ENCODE data around the gene METTL18.
"Not testable (repeated sequence)": the region's sequence is repeated elsewhere in the genome, so short reads cannot be mapped to it uniquely, and the experiment has no call there.

Gene METTL18

GRCh38 chr1:169794530-169795416 lies at the start of gene METTL18:
TSS of gene METTL18 (minus strand) at chr1:169794907. CDS start at chr1:169793695, 1,212 bp downstream.
- DNase-seq = peak; percentile 83

- DNase-seq = no peak
Observed at GRCh38 chr1:169838942-169839341, 44.2 kb upstream of the METTL18 start.

GRCh38 chr1:169836198-169836597 lies 41.5 kb upstream of the METTL18 start:
- no peak for DNase-seq

- no peak for DNase-seq
Observed at GRCh38 chr1:169835647-169836046, 40.9 kb upstream of the METTL18 start.

- no peak for DNase-seq
Observed at GRCh38 chr1:169834869-169835268, 40.2 kb upstream of the METTL18 start.

GRCh38 chr1:169833179-169833901 lies 38.6 kb upstream of the METTL18 start:
- DNase-seq = no peak

- DNase-seq = no peak
Observed at GRCh38 chr1:169829671-169830070, 35.0 kb upstream of the METTL18 start.

- DNase-seq = no peak
Observed at GRCh38 chr1:169824153-169824552, 29.4 kb upstream of the METTL18 start.

- DNase-seq = no peak
Observed at GRCh38 chr1:169821500-169821899, 26.8 kb upstream of the METTL18 start.

GRCh38 chr1:169816617-169817016 lies 21.9 kb upstream of the METTL18 start:
- no peak for DNase-seq

GRCh38 chr1:169814265-169814664 lies 19.6 kb upstream of the METTL18 start:
- no peak for DNase-seq

- DNase-seq = no peak
Observed at GRCh38 chr1:169812131-169812530, 17.4 kb upstream of the METTL18 start.

GRCh38 chr1:169811418-169812035 lies 16.8 kb upstream of the METTL18 start:
- not testable (repeated sequence) for DNase-seq

GRCh38 chr1:169809370-169810095 lies 14.8 kb upstream of the METTL18 start:
- no peak for DNase-seq

- no peak for DNase-seq
Observed at GRCh38 chr1:169804941-169805340, 10.2 kb upstream of the METTL18 start.

GRCh38 chr1:169802888-169803287 lies 8.2 kb upstream of the METTL18 start:
- no peak for DNase-seq

GRCh38 chr1:169797281-169797680 lies 2.6 kb upstream of the METTL18 start:
- no peak for DNase-seq

- no peak for DNase-seq
Observed at GRCh38 chr1:169796274-169796810, 1.6 kb upstream of the METTL18 start.

GRCh38 chr1:169795687-169796086 lies 980 bp upstream of the METTL18 start:
- no peak for DNase-seq

- DNase-seq = no peak
Observed at GRCh38 chr1:169793730-169794129, 977 bp downstream of the METTL18 start.

GRCh38 chr1:169788402-169788801 lies 6.3 kb downstream of the METTL18 start:
- DNase-seq = no peak

GRCh38 chr1:169786974-169787373 lies 7.7 kb downstream of the METTL18 start:
- DNase-seq = no peak

GRCh38 chr1:169785267-169785666 lies 9.4 kb downstream of the METTL18 start:
- DNase-seq = no peak
